CD4-positive, CD25-positive, alpha-beta regulatory T cell (primary cell): ENCODE measurements around the gene HPN. TPM values are rescaled to one million over a fixed set of nuclear protein-coding genes. Genes with fewer than 3 reads are reported as not detected.

ENCODE experiments used
- ATAC-seq, 2 donors: fragments of 150-1000 bp; cut with Tn5 transposase; one replicate each; pipeline ENCODE4 v1.10.0; 2021; ENCODE audit warnings: low read depth in 2 of 2, moderate number of reproducible peaks in 2 of 2, moderate library complexity in 1 of 2
- DNase-seq, 3 donors: peaks; one replicate each; pipeline versions ENCODE4 v3.0.0 to v3.0.0-alpha.2; 2012 to 2022; ENCODE audit warnings: mixed read lengths in 1 of 3
- H3K27ac ChIP-seq: one replicate; pipeline ENCODE4 v1.7.0; 2013; ENCODE audit warnings: mild to moderate bottlenecking, low read length; ENCODE audit not compliant: insufficient read depth, poor library complexity, severe bottlenecking
- H3K27me3 ChIP-seq: one replicate; pipeline ENCODE4 v1.7.0; 2013; ENCODE audit warnings: low read length; ENCODE audit not compliant: control insufficient read depth, insufficient read depth
- H3K36me3 ChIP-seq: one replicate; pipeline ENCODE4 v1.7.0; 2013; ENCODE audit warnings: mild to moderate bottlenecking, low read length, moderate library complexity; ENCODE audit not compliant: control insufficient read depth, insufficient read depth
- H3K4me1 ChIP-seq: 2 replicates; pipeline ENCODE4 v1.7.0; 2013; ENCODE audit warnings: mild to moderate bottlenecking, low read length; ENCODE audit not compliant: insufficient read depth, control insufficient read depth, poor library complexity, severe bottlenecking
- H3K4me3 ChIP-seq: one replicate; pipeline ENCODE4 v1.7.0; 2013; ENCODE audit warnings: low read depth, mild to moderate bottlenecking, low read length, moderate library complexity
- H3K9me3 ChIP-seq, 2 experiments: 1 replicate in 1 of 2; 2 replicates in 1 of 2; pipeline ENCODE4 v1.7.0; 2013; ENCODE audit warnings: low read length in 2 of 2, mild to moderate bottlenecking in 1 of 2, moderate library complexity in 1 of 2; ENCODE audit not compliant: control insufficient read depth in 2 of 2
- H3K27ac Mint-ChIP-seq, 3 donors: one replicate each; pipeline ENCODE4 v1.8.0; 2020 to 2022; ENCODE audit warnings: mild to moderate bottlenecking in 3 of 3, mixed read lengths in 3 of 3, moderate library complexity in 2 of 3
- H3K27me3 Mint-ChIP-seq: one replicate; pipeline ENCODE4 v1.8.0; 2022; ENCODE audit warnings: mild to moderate bottlenecking, mixed read lengths
- H3K36me3 Mint-ChIP-seq: one replicate; pipeline ENCODE4 v1.8.0; 2020; ENCODE audit warnings: mixed read lengths
- H3K4me1 Mint-ChIP-seq, 4 donors: one replicate each; pipeline ENCODE4 v1.8.0; 2020 to 2022; ENCODE audit warnings: mixed read lengths in 4 of 4, mild to moderate bottlenecking in 1 of 4
- H3K4me3 Mint-ChIP-seq, 4 donors: one replicate each; pipeline ENCODE4 v1.8.0; 2020 to 2022; ENCODE audit warnings: mild to moderate bottlenecking in 4 of 4, mixed read lengths in 4 of 4, moderate library complexity in 3 of 4
- H3K9me3 Mint-ChIP-seq, 7 donors: one replicate each; pipeline ENCODE4 v1.8.0; 2020 to 2022; ENCODE audit warnings: mixed read lengths in 7 of 7, mild to moderate bottlenecking in 3 of 7, moderate library complexity in 2 of 7
- polyA plus RNA-seq, 4 donors: library from polyadenylated mRNA; unstranded; fragments of 300-500 nt; fragmentation: Illumina TruSeq; gene quantifications; one replicate each; pipeline ENCODE4 v1.2.3, GENCODE V29; 2021
- total RNA-seq: library from RNA; stranded (reverse); gene quantifications from one replicate; pipeline ENCODE4 v1.2.3, GENCODE V29; 2022

The HPN gene
- total and polyA plus RNA-seq, 5 donors from 2014 or later: 0.54 to 0.70 TPM; not detected in 3

- Mint-ChIP-seq H3K4me1 (no peaks in the 10 kb centered on the region), H3K27ac (no peak overlapping the region), H3K27me3 (peaks cover 2% of the 10 kb centered on the region), H3K4me3 (no peak overlapping the region), H3K9me3 (no peaks in the 10 kb centered on the region), H3K36me3 (no peaks in the 10 kb centered on the region)
- Histone ChIP-seq H3K27me3 (peaks cover 2% of the 10 kb centered on the region), H3K36me3 (no peaks in the 10 kb centered on the region), H3K4me3 (no peak overlapping the region), H3K9me3 (no peaks in the 10 kb centered on the region), H3K4me1 (no peaks in the 10 kb centered on the region), H3K27ac (no peak overlapping the region)
- ATAC-seq: no peak
- DNase-seq: no peak
These were observed 39.2 kb downstream of the HPN start for GRCh38 chr19:35080613-35081170.

- no peak overlapping the region for H3K27ac Mint-ChIP-seq
- Histone ChIP-seq H3K9me3 (no peaks in the 10 kb centered on the region), H3K27ac (no peak overlapping the region), H3K36me3 (no peaks in the 10 kb centered on the region), H3K27me3 (peaks cover 2% of the 10 kb centered on the region), H3K4me3 (no peak overlapping the region), H3K4me1 (no peaks in the 10 kb centered on the region)
- DNase-seq (no peak), ATAC-seq (no peak)
- no peaks in the 10 kb centered on the region for H3K9me3 Mint-ChIP-seq
- H3K27me3 Mint-ChIP-seq: peaks cover 4% of the 10 kb centered on the region
- H3K36me3 Mint-ChIP-seq: no peaks in the 10 kb centered on the region
- H3K4me3 Mint-ChIP-seq: no peak overlapping the region
- H3K4me1 Mint-ChIP-seq: no peaks in the 10 kb centered on the region
These were observed 39.7 kb downstream of the HPN start for GRCh38 chr19:35081201-35081600.

- H3K27ac Mint-ChIP-seq: no peak overlapping the region
- no peaks in the 10 kb centered on the region for H3K36me3 Mint-ChIP-seq
- H3K27me3 ChIP-seq: peaks cover 2% of the 10 kb centered on the region
- no peaks in the 10 kb centered on the region for H3K4me1 Mint-ChIP-seq
- no peaks in the 10 kb centered on the region for H3K4me1 ChIP-seq
- DNase-seq: no peak
- H3K27ac ChIP-seq: no peak overlapping the region
- no peaks in the 10 kb centered on the region for H3K9me3 Mint-ChIP-seq
- H3K9me3 ChIP-seq: no peaks in the 10 kb centered on the region
- H3K4me3 ChIP-seq: no peak overlapping the region
- ATAC-seq: no peak
- peaks cover 14% of the 10 kb centered on the region for H3K27me3 Mint-ChIP-seq
- no peaks in the 10 kb centered on the region for H3K36me3 ChIP-seq
- H3K4me3 Mint-ChIP-seq: no peak overlapping the region
These were observed 42.4 kb downstream of the HPN start for GRCh38 chr19:35083691-35084508.

- no peak overlapping the region for H3K27ac ChIP-seq
- Mint-ChIP-seq H3K4me3 (no peak overlapping the region), H3K36me3 (no peaks in the 10 kb centered on the region), H3K4me1 (no peaks in the 10 kb centered on the region), H3K27me3 (peaks cover 19% of the 10 kb centered on the region), H3K27ac (no peak overlapping the region), H3K9me3 (no peaks in the 10 kb centered on the region)
- peaks cover 2% of the 10 kb centered on the region for H3K27me3 ChIP-seq
- no peak overlapping the region for H3K4me3 ChIP-seq
- H3K36me3 ChIP-seq: no peaks in the 10 kb centered on the region
- H3K4me1 ChIP-seq: no peaks in the 10 kb centered on the region
- ATAC-seq (no peak), DNase-seq (no peak)
- H3K9me3 ChIP-seq: no peaks in the 10 kb centered on the region
These were observed 42.9 kb downstream of the HPN start for GRCh38 chr19:35084509-35084762.

- no peak for ATAC-seq
- no peak overlapping the region for H3K4me3 ChIP-seq
- H3K27ac ChIP-seq: no peak overlapping the region
- H3K4me1 ChIP-seq: peaks cover 3% of the 10 kb centered on the region
- DNase-seq: no peak
- Mint-ChIP-seq H3K4me1 (peaks cover 0 to 6% (median 0%) of the 10 kb centered on the region in 4 donors), H3K27me3 (peaks cover 33% of the 10 kb centered on the region), H3K4me3 (no peak overlapping the region), H3K36me3 (no peaks in the 10 kb centered on the region), H3K27ac (peak overlapping the region in 1 of 3 donors; percentile 5), H3K9me3 (no peaks in the 10 kb centered on the region)
- H3K27me3 ChIP-seq: peaks cover 2% of the 10 kb centered on the region
- no peaks in the 10 kb centered on the region for H3K9me3 ChIP-seq
- no peaks in the 10 kb centered on the region for H3K36me3 ChIP-seq
These were observed 44.4 kb downstream of the HPN start for GRCh38 chr19:35085947-35086346.

GRCh38 chr19:35086455-35086854, 44.9 kb downstream of the HPN start:
- no peak overlapping the region for H3K4me3 Mint-ChIP-seq
- no peaks in the 10 kb centered on the region for H3K36me3 Mint-ChIP-seq
- DNase-seq: no peak
- no peak overlapping the region for H3K27ac ChIP-seq
- H3K36me3 ChIP-seq: no peaks in the 10 kb centered on the region
- no peaks in the 10 kb centered on the region for H3K9me3 Mint-ChIP-seq
- H3K27me3 Mint-ChIP-seq: peaks cover 33% of the 10 kb centered on the region
- H3K4me1 Mint-ChIP-seq: peaks cover 0 to 6% (median 0%) of the 10 kb centered on the region in 4 donors
- H3K4me1 ChIP-seq: peaks cover 3% of the 10 kb centered on the region
- peaks cover 2% of the 10 kb centered on the region for H3K27me3 ChIP-seq
- H3K27ac Mint-ChIP-seq: no peak overlapping the region
- no peaks in the 10 kb centered on the region for H3K9me3 ChIP-seq
- H3K4me3 ChIP-seq: no peak overlapping the region
- no peak for ATAC-seq

- no peaks in the 10 kb centered on the region for H3K36me3 ChIP-seq
- DNase-seq: no peak
These were observed 45.9 kb downstream of the HPN start for GRCh38 chr19:35087393-35087792.

More at GRCh38 chr19:35087393-35087792, 45.9 kb downstream of the HPN start:
- H3K27me3 ChIP-seq: peaks cover 2% of the 10 kb centered on the region
- no peak overlapping the region for H3K27ac Mint-ChIP-seq
- H3K27me3 Mint-ChIP-seq: peaks cover 33% of the 10 kb centered on the region
- H3K9me3 ChIP-seq: no peaks in the 10 kb centered on the region
- H3K36me3 Mint-ChIP-seq: no peaks in the 10 kb centered on the region
- peaks cover 0 to 6% (median 0%) of the 10 kb centered on the region in 4 donors for H3K4me1 Mint-ChIP-seq
- H3K4me3 ChIP-seq: no peak overlapping the region
- no peak for ATAC-seq
- peaks cover 3% of the 10 kb centered on the region for H3K4me1 ChIP-seq
- no peak overlapping the region for H3K27ac ChIP-seq
- no peaks in the 10 kb centered on the region for H3K9me3 Mint-ChIP-seq
- H3K4me3 Mint-ChIP-seq: no peak overlapping the region
